COLO829 (cell line): ENCODE measurements around the gene PPP2R3B.
"Not testable (repeated sequence)": the region's sequence is repeated elsewhere in the genome, so short reads cannot be mapped to it uniquely, and the experiment has no call there.

Experiments used
- DNase-seq: peaks from one replicate; pipeline ENCODE4 v3.0.0; 2012; ENCODE audit warnings: low spot score

PPP2R3B gene

DNA sequence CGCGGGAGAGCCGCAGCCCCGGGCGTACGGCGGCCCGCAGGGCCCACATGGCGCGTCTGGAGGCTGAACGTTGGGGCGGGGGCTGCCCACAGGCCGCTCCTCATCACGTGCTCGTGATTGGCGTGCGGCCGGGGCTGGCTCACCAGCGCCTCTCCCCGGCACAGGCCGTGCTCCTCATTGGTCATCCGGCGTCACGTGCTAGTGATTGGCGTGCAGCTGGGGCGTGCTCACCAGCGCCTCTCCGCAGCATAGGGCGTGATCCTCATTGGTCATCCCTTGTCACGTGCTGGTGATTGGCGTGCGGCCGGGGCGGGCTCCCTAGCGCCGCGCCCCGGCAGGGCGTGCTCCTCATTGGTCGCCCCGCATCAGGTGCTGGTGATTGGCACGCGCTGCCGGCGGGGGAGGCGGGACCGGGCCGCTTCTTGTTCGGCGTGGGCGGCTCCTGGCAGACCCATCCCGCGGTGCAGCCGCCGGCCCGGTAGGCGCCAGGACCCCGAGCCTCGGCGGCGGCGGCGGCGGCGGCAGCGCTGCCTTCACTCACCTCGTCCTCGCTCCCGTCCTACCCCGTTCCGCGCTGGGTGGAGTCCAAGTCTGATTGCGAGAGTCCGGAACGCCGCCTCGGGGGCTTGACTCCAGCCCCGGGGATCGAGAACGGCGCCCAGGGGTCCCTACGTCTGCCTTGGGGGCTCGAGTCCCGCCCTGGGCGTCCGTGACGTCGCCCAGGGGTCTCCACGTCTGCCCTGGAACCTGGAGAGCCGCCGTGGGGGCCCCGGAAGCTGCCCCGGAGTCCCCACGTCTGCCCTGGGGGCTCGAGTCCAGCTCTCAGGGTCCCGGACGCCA is 67.7 kb downstream of the PPP2R3B start, which contains the start of gene GTPBP6:
Gene GTPBP6 (minus strand): TSS at position 58 of the 840 bp plus-strand sequence. CDS start 9 bp downstream, at position 49.
- DNase-seq: peak; percentile 93

DNA sequence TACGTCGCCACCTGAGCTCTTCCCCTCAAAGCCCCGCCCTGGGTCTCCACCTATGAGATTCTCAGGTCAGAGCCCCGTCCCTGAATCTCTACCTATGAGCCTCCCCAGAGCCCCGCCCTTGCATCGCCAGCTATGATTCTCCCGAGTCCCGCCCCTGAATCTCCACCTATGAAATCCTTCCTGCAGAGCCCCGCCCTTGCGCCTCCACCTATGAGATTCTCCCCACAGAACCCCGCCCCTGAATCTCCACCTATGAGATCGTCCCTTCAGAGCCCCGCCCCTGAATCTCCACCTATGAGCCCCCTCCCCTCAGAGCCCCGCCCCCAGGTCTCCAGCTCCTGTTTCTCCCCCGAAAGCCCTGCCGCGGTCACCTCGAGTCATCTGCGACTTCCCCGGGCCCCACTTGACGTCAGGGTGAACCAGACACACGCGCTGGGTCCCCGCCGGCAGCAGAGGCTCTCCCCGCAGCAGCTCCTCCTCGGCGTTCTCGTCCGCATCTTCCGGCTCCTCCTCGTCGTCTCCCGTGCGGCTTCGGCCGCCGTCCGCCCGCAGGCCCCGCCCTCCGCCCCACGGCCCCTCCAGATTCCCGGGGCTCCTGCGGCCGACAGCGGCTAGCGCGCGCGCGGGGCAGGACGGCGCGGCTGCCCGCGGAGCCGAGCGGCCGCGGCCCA is 68.5 kb downstream of the PPP2R3B start:
- DNase-seq: peak; percentile 92

DNA sequence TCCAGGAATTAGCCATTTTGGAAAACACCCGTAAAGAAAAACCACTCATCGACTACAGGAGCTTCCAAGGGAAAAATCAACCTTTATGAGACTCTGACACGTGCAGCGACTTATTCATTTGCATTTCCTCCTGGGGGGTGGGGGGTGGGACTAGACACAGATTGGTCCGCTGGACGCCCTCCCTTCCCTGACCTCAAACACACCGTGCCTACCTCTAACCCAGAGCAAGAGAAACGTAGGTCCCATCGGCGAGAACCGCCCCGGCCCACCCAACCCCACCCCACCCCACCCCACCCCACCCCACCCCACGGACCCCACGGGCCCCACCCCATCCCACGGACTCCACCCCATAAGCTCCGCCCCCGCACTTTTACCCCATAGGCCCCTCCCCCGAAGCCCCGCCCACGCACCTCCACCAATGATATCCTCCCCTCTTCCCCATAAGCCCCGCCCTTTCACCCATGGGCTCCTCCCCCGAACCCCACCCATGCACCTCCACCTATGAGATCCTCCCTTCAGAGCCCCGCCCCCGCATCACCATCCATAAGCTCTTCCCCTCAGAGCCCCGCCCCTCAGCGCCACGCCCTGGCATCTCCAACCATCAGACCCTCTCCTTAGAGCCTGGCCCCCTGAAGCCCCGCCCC is 69.2 kb downstream of the PPP2R3B start:
- DNase-seq: peak; percentile 86

DNA sequence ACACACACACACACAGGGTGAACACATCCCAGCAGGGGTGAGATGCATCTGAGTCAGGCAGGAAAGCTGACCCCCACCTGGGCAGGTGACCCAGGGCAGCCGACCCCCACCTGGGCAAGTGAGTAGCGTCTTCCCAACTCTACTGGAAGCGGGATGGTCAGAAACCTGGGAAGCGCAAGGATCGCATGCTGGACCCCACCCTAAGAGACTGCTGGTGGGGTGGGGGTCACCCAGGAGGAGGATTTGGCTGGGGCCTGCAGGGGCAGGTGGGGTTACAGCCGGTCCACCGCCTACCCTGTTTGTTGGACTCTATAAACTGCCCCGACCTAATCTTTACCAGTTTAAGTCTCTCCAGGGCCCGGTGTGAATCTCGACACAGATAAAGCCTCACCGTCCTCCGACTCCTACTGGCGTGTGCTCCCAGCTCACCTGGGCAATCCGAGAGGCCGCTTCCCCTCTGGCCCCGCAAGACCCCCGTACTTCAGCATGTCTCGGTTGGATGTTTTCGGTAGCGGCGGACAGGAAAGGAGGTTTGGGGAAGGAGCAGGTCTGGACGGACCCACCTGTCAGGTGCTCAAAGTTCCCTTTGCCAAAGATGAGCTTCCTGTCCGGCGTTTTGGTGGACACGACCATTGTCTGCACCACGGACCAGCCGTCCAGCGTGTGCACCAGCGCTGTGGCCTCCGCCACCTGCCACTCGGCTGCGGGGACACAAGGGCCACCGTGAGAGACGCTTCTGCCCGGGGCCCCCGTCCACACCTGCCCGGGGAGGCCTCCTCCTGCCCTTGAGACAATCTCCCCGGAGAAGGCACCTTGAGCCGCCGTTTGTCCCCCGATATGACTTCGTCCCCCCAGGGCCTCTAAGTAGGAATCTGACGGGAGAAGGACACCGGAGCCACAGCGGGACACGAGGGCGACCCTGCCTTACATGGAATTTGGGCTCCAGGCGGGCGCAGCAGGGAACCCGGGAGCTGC is 70.1 kb downstream of the PPP2R3B start:
- DNase-seq: no peak

DNA sequence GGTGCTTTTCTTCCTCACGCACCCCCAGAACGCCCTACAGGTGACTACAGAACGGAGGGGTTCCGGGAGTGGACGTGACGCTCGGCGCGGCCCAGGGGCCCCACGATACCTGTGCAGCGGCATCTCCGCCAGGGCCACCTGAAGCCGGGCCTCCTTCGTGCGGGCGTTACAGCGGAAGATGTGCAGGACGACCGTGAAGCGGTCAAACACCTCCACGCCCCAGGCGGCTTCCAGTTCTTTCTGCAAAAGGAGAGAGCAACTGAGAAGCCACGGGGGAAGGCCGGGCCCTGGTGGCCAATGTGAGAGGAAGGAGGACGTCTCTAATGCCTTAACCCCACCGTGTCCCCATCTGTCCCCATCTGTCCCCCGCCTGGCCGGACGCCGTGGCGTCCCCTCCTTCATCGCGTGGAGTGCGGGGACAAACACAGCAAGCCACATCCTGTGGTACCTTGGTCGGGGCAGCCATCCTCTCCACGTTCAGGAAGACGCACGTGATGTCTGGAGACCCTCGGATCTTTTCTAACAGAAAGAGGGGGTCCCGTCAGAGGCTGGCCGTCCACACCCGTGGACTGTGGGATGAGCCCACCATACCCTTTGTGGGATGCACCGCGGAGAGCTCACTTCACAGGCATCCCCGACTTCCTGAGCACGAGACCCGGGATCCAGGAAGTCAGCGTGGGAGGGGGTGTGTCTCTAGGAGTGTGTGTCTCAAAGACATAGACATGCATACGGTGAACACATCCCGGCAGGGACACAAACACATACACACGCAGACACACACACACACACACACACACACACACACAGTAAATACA is 71.7 kb downstream of the PPP2R3B start:
- DNase-seq: no peak

DNA sequence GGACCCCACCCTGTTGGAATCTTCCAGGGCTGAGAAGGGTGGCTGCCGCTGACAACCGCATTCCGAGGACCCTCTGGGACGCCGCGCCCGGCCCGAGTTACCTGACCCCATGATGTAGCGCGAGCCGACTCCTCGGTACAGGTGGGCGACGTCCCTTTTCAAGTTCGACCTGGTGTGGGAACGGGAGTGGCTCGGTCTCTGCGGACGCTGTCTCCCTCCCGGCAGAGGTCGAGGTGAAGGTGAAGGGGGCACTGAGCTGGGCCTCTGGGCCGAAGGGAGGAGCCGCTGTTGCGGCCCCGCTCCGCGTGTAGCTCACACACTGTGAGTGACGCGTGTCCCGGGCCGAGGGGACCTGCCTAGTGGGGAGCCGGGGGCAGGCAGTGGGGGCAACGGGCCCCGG is 72.7 kb downstream of the PPP2R3B start:
- DNase-seq: no peak

DNA sequence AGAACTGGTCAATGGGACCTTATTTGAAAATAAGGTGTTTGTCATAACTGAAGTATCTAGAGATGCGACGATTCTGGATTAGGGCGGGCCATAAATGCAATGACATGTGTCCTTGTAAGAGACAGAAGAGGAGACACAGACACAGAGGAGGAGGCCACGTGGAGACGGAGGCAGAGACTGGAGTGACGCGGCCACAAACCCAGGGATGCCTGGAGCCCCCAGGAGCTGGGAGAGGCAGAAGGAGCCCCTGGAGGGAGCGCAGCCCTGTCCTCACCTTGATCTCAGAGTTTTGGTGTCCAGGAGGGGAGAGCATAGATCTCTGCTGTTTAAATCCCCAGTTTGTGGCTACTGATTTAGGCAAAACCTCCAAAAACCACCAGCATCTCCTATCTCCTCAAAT is 73.2 kb downstream of the PPP2R3B start:
- no peak for DNase-seq

DNA sequence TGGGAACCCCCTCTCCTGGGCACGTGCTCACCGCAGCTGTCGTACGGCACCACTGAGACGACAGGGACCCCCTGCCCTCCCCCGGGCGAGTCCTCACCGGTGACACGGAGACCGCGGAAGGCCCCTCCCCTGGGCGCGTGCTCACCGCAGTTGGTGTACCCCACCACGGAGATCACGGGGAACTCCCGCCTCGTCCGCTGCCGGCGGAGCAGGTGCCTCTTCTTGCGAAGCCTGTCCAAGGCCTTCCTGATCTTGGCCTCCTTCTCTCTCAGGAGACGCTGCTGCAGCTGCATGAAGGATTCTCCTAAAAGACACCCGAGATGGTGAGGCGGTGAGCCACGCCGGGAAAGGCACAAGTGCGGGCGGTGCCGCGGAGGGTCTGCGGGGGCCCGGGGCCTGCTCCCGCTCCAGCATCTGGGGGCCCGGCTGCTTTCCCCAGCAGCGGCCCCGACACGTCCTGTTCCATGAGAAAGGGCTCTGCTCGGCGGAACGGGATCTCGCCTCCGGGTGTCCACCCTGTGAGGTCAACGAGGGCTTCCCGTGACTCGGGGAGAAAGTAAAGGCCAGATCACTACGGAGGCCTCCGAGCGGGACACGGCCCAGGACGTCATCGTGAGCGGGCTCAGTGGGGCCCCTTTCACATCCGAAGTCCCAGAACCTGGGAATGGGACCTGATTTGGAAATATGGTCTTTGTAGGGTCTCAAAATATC is 73.9 kb downstream of the PPP2R3B start:
- DNase-seq: no peak

DNA sequence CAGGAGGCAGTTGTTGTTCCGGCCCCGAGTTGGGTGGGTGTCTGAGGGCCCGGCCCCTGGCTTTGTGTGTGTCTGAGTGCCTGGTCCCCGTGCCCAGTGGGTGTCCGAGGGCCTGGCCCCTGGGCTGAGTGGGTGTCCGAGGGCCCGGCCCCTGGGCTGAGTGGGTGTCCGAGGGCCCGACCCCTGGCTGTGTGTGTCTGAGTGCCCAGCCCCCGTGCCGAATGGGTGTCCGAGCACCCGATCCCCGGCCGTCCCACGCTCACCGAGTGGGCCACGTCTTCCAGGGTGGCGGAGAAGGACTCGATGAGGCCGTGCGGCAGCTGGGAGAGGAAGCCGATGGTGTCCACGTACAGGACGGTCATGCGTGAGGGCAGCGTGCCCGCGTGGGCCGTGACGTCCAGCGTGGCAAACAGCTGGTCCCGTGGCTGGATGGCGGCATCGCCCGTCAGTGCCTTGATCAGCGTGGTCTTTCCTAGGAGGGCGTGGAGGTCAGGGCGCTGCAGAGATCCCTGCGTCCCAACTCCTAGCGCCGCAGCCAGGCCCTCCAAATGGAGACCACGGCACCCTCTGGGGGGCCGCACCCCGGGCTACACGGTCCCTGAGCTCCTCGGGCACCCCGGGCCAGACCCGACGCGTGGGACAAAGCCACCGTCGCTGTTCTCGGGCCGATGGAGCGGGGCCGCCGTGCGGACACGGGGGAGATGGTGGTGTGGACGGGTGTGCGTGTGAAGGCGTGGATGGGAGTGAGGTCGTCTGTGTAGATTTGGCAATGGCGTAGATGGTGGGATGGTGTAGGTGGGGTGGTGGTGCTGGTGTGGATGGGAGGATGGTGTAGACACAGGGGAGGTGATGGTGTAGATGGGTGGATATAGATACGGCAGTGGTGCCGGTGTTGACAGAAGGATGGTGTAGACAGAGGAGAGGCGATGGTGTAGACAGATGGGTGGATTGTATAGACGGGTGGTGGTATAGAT is 75.3 kb downstream of the PPP2R3B start:
- no peak for DNase-seq

DNA sequence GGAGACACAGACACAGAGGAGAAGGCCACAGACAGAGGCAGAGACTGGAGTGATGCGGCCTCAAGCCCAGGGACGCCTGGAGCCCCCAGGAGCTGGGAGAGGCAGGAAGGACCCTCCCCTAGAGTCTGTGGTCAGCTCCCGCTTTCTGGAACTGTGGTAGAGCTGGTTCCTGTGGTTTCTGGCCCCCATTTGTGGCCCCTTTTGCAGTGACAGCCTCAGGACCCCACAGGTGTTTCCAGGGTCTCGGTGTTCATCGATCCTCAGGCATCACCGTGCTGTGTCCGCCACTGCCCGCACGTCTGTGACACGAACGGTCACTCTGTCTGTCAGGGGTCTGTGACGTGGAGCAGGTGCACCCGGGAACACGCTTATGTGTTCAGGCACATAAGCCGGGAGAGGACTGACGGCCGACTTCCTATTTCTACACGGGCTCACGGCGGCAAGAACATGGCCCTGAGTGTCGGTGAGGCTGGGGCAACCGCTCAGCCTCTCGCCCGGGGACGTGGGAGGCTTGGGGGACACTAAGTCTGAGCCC is 76.0 kb downstream of the PPP2R3B start:
- no peak for DNase-seq

DNA sequence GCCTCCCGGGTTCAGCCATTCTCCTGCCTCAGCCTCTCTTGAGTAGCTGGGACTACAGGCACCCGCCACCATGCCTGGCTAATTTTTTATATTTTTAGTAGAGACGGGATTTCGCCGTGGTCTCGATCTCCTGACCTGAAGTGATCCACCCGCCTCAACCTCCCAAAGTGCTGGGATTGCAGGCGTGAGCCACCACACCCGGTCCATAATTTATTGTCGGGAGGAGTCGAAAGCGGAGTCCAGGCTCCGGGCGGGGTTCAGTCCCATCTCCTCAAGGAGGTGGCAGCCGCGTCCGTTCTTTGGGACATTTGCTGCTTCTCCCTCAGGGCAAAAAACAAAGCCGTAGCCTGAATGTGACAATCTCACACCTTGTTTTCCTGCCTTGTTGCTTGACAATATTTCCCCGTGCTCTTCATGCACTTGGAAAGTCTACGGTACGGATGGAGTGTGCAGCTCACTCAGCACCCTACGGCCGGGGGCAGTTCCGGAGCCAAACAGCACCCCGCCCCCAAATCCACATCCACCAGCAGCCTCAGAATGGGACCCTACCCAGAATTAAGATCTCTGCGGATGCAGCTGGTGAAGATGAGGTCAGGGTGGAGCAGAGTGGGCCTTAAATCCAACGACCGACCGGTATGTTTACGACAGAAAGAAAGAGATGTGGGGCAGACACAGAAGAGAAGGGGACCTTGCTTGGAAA is 77.7 kb downstream of the PPP2R3B start:
- DNase-seq: no peak

DNA sequence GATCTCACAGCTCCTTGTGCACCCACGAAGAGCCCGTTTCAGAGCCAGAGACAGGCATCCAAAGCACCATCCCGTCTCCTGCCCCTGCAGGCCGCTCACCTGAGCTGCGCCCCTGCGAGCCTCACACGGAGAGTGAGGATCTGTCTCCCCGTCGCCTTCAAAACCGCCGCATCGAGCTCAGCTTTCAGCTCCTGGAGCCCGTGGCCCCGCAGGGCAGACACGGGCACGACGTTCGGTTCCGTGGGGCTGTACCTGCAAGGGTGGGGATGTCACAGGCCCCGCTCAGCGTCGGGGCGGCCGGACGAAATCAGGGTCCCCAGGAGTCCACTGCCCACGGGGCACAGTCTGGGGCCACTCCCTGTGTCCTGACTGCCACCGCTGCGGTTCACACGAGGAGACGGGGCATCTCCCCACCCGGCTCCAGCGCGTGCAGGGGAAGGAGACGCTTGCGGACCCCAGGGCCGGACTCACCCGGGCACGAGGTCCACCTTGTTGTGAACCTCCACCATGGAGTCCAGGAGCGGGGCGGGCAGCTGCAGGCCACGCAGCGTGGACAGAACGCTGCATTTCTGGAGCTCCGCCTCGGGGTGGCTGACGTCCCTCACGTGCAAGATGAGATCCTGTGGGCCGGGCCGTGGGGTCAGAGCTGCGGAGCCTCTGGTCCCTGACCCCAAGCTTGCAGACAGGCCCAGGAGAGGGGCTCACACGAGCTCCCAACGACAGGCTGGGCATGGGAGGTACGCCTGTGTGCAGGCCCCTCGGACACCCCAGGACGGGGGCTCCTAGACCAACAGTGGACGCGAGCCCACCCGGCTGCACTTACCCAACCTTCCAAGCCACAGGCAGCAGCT is 79.2 kb downstream of the PPP2R3B start:
- DNase-seq: no peak

DNA sequence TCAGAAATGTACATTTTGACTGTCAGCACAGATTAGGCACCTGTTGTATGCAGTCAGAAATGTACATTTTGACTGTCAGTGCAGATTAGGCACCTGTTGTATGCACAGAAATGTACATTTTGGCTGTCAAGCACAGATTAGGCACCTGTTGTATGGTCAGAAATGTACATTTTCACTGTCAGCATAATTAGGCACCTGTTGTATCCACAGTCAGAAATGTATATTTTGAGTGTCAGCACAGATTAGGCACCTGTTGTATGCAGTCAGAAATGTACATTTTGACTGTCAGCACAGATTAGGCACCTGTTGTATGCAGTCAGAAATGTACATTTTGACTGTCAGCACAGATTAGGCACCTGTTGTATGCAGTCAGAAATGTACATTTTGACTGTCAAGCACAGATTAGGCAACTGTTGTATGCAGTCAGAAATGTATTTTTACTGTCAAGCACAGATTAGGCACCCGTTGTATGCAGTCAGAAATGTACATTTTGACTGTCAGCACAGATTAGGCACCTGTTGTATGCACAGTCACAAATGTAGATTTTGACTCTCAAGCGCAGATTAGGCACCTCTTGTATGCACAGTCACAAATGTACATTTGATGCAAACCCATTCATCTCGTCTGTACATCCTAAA is 80.0 kb downstream of the PPP2R3B start:
- DNase-seq: not testable (repeated sequence)

DNA sequence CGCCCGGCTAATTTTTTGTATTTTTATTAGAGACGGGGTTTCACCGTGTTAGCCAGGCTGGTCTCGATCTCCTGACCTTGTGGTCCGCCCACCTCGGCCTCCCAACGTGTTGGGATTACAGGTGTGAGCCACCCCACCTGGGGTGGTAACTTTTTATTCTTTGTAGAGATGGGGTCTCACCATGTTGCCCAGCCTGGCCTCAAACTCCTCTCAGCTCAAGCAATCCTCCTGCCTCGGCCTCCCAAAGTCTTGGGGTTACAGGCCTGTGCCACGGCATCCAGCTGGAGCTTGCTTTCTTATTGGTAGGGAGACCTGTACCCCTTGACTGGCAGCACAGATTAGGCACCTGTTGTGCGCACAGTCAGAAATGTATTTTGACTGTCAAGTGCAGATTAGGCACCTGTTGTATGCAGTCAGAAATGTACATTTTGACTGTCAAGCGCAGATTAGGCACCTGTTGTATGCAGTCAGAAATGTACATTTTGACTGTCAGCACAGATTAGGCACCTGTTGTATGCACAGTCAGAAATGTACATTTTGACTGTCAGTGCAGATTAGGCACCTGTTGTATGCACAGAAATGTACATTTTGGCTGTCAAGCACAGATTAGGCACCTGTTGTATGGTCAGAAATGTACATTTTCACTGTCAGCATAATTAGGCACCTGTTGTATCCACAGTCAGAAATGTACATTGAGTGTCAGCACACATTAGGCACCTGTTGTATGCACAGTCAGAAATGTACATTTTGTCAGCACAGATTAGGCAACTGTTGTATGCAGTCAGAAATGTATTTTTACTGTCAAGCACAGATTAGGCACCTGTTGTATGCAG is 80.7 kb downstream of the PPP2R3B start:
- DNase-seq: not testable (repeated sequence)

DNA sequence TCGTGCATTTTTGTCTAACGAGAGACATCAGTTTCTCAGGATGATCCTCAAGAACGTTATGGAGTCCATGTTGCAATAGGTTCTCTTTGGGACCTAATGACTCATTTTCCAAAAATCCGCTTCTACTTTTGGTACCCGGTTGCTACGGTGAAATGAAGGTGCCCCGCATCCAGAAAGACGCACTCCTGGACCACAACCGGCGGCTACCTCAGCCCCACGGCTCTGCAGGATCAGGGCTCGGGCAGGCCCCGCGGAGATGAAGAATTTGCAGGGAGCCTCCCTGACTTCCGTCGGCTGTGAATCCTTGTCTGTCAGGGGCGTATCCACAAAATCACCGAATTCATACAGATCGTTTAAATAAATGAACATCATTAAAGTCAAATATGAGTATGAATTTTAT is 83.7 kb downstream of the PPP2R3B start:
- DNase-seq: no peak

DNA sequence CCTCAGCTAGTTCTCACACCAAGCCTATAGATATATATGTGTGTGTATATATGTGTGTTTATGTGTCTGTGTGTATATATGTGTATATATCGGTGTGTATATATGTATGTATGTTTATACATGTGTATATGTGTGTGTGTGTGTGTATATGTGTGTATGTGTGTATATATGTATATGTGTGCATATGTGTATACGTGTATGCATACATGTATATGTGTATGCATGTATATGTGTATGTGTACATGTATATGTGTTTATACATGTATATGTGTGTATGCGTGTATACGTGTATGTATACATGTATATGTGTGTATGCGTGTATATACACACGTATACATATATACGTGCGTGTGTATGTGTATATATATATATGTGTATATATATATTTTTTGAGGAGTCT is 86.4 kb downstream of the PPP2R3B start:
- no peak for DNase-seq
